ENCODE measurements around the gene TOM1.
"Not testable (repeated sequence)": the region's sequence is repeated elsewhere in the genome, so short reads cannot be mapped to it uniquely, and the experiment has no call there.

The TOM1 gene

DNA sequence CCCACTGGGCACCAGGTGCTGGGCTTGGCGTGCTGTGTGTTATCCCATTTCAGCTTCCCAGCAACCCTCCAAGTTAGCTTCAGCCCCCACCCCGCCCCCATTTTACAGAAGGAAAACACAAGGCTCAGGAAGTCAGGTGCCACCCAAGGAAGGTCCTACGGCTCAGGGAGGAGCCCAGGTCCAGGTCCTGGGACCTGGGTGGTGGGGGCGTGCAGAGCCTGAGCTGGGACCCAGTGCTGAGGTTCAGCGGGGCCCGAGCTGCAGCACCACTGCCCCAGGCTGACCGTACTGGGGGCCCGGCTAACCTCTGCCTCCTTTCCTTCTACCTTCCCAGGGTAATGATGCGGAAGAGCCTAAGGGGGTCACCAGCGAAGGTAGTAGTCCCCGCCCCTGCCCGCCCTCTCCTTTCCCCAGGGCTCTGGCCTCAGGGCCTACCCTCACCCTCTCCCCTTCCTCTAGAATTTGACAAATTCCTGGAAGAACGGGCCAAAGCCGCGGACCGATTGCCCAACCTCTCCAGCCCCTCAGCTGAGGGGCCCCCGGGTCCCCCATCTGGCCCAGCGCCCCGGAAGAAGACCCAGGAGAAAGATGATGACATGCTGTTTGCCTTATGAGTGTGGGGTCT is 47.0 kb downstream of the TOM1 start:
- no peak for DNase-seq (ENCODE audit: low spot score)

DNA sequence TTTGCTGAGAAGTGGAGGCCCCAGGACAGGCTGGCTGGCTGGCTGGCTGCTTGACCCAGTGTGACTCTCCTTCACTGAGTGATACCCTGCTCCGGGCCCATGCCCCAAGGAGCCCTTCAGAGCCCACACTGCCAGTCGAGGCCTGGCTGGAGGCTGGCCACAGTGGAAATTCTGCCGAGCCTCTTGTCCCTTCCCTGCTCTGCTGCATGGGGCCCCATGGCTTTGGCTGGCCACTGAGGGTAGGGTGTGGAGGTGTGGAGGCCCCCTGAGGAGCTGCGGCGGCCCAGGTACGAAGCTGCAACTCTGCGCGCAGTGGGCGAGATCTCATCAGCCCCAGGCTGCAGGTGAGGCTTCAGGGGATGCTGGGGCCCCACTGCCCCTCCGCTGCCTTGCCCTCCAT is 47.8 kb downstream of the TOM1 start:
- no peak for DNase-seq (ENCODE audit: low spot score)

DNA sequence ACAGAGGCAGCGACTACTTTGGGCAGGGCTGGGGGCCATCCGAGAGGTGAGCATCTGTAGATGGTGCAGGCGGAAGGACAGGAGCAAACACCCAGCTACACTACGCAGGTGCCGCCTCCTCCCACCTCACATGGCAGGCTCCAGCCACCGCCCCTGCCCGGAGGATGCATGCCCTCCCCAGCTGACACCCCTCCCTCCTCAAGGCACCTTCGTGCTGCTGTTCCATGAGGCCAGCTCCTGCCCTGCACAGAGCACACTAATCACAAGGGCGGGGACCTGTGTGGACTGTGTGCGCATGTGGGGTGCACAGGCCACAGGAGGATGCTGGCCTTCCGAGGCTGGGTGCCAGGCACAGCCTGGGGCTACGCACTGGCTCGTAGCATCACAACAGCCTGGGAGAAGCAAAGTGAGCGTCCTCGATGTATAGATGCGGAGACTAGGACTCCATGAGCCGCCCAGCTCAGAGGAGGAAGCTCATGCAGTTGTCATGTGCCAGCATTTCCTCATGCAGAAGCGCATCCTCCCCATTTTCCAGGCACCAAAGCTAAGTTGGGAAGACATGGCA is 48.4 kb downstream of the TOM1 start:
- no peak for DNase-seq (ENCODE audit: low spot score)

DNA sequence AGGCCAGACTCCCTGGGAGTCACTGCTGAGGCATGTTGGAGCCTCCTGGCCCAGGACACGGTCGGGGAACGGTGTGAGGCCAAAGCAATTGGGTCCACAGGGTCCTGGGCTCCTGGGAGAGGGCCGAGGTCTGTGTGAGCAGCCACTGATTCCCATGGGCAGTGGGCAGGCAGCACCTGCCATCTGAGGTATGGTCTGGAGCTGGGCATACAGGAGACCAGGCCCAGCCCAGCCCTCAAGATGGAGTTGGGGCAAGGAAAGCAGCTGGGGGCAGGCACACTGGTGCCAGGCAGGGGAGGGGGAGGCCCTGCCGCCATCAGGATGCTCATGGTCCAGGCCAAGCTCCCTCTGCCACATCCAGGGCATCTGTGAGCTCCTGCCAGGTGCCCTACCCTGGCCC is 49.0 kb downstream of the TOM1 start:
- no peak for DNase-seq (ENCODE audit: low spot score)

DNA sequence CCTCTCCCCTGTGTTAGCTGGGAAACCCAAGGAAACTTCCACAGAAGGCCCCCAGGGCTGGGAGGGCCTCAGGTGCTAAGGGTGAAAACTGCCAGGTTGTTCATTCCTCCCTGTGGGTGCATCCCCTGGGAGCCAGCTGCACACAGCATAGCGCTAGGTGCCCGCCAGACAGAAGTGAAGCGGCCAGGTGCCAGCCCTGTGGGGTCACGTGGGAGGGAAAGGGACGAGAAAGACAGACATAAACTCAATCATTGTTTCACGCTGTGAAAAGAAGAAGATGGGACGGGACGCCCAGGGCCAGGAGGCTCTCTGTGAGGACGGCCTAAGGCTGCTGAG is 49.6 kb downstream of the TOM1 start:
- no peak for DNase-seq (ENCODE audit: low spot score)

DNA sequence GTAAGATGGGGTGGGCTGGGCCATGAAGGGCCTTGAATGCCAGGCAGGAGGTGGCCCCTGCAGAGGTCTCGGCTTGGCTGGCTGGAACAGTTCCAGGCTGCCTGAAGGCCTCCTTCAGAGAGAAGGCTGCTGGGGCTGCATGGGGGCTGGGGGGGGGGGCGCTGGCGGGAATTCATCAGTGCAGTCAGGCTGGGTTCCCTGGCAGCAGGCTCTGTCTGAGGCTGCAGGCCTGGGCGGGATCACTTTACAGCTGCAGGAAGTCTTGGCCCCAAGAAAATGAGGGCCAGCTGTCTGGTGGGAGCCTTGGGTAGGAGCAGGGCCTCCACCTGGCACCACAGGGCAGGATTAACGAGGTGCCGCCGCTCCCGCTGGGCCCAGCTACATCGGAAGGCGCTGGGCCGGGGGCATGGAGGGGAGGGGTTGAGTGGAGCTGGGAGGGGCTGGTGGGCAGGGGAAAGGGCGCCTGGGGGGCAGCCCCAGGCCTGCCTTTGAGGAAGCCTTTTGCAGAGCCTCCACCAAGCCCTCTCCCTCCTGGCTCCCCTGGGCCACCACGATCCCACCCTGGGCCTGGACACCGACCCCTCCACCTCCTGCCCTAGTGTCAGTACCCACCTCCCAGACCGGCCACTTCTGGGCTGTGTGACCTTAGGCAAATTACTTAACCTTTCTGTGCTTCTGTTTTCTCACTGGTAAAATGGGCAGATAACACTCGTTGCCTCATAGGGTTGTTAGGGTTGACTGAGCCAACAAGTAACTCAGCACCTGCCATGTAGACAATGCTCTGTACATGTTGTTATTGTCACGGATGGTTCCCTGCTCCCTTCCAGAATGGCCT is 50.2 kb downstream of the TOM1 start:
- DNase-seq (ENCODE audit: low spot score) = no peak

GRCh38 chr22:35350539-35351503 is 51.1 kb downstream of the TOM1 start:
- peak; percentile 82 for DNase-seq (ENCODE audit: low spot score)

DNA sequence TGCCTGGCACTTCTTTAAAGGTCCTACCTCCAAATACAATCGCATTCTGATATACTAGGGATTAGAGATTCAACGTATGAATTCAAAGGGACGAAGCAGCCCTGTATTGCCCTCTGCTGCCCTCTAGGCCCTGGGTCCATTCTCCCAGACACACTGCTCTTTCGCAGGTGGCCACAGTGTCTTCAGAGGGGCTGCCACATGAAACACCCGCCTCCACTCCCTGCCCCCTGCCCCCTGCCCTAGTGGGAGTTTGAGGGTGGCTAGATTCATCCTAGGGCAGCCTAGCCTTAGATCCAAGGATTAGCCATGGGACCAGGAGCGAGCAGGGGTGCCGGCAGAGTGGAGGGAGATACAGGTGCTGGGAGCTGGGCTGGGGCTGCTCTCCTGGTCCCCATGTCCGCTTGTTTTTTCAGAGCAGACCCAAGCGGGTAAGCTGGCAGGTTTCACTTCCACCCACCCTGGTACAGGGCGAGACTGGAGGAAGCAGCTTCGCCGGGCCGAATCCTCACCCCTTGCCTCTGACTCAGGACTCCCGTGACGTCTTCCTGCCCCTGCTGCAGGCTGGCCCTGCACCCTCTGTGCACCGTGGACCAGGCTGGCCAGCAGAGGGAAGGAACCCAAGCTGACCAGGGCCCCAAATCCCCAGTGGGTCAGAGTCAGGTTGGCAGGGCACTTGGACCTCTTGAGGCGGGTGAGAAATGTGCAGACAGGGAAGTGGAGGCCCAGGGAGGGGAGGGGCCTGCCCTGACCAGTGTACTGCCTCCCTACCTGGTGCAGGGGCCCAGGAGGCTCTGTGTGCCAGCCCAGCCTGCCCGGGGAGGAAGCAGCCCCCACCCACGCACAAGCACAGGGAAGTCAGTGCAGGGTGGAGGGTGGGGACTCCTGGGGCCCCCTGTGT is 52.8 kb downstream of the TOM1 start:
- DNase-seq (ENCODE audit: low spot score) = peak; percentile 74

DNA sequence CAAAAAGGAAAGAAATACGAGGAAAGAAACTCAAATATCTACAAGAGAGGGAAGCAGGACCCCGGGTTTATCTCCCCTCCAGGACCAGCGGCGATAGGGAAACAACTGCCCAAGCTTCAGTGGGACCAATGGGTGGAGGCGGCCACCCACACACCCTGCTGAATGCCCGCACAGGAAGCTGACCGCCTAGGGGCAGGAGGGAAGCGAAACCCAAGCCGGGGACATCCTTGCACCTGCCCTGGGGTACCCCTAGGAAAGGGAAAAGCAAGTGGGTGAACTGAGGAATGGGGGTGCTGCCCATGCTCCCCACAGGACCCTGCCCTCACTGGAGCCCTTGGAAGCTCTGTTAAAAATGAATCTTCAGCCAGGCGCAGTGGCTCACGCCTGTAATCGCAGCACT is 53.6 kb downstream of the TOM1 start:
- DNase-seq (ENCODE audit: low spot score) = peak; percentile 42

GRCh38 chr22:35354068-35354467 is 54.4 kb downstream of the TOM1 start:
- DNase-seq (ENCODE audit: low spot score) = no peak

- no peak for DNase-seq (ENCODE audit: low spot score)
Measured at GRCh38 chr22:35357883-35358621, 58.4 kb downstream of the TOM1 start.

GRCh38 chr22:35359380-35360065 is 59.8 kb downstream of the TOM1 start:
- DNase-seq (ENCODE audit: low spot score) = no peak

GRCh38 chr22:35361001-35361558 is 61.4 kb downstream of the TOM1 start:
- no peak for DNase-seq (ENCODE audit: low spot score)

GRCh38 chr22:35363566-35364086 is 63.9 kb downstream of the TOM1 start:
- no peak for DNase-seq (ENCODE audit: low spot score)

GRCh38 chr22:35364230-35364629 is 64.5 kb downstream of the TOM1 start:
- DNase-seq (ENCODE audit: low spot score) = not testable (repeated sequence)

DNA sequence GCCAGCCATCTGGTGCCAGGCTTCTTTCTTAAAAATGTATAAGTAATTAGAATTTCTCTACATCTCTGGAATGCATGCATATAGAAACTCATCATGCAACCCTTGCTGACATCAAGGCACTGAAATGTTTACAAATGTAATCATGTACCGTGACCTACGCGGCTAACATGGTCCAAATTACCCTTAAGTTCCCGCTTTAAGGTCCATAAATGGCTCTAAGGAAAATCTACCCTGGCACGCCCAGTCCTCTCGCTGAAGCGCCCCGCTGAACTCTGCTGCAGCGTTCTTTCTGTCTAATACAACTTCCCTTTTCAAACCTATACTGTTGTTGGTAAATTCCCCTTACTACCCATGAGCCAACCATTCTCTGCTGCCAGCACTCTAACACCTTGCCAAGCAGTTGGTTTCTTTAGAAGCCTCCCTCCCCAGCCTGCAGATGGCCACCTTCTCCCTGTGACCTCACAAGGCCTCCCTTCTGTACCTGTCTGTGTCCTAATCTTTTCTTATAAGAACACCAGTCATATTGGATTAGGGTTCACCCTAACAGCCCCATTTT is 67.7 kb downstream of the TOM1 start:
- no peak for DNase-seq (ENCODE audit: low spot score)

GRCh38 chr22:35368386-35368785 is 68.7 kb downstream of the TOM1 start:
- no peak for DNase-seq (ENCODE audit: low spot score)

- DNase-seq (ENCODE audit: low spot score) = no peak
Measured at GRCh38 chr22:35369996-35370395, 70.3 kb downstream of the TOM1 start.

DNA sequence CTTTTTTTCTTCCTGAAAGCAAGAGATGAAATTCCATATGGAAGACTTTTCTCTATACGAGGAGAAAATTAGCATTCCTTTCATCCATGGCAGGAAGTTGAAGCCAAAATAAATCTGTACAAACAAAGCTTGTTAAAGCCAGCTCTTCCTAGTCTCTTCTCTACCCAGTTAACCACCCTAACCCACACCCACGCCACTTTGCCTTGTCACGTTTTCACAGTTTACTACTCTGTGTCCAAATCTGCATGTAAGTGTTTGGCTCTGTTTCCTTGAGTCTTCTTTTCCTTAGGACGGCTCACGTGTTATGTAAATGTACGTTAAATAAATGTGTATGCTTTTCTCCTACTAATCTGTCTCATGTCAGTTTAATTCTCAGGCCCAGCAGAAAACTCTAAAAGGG is 74.1 kb downstream of the TOM1 start:
- DNase-seq (ENCODE audit: low spot score) = no peak
